Neural cell (in vitro differentiated cells): ENCODE measurements around the gene FNBP1. TPM values are rescaled to one million over a fixed set of nuclear protein-coding genes. Genes with fewer than 3 reads are reported as not detected.

ENCODE experiments used
- H2AFZ ChIP-seq: fragments of 200-600, 300-800 bp; sonication (generic), shearing (Covaris generic); 2 replicates; pipeline ENCODE4 v1.6.0; 2014; ENCODE audit warnings: low read depth, mild to moderate bottlenecking, antibody characterized with exemption, low read length, moderate library complexity
- H3F3A ChIP-seq: fragments of 200-600 bp; shearing (Covaris generic); 2 replicates; pipeline ENCODE4 v1.6.1; 2016; ENCODE audit warnings: mild to moderate bottlenecking, moderate library complexity, mixed read lengths, antibody characterized with exemption, low read length; ENCODE audit not compliant: insufficient read depth, poor library complexity, severe bottlenecking
- H3K27ac ChIP-seq: fragments of 200-600, 300-800 bp; sonication (generic), shearing (Covaris generic); 2 replicates; pipeline ENCODE4 v1.5.1; 2014; ENCODE audit warnings: mild to moderate bottlenecking, low read length, moderate library complexity
- H3K27me3 ChIP-seq: fragments of 300-800, 200-600 bp; sonication (generic), shearing (Covaris generic); 2 replicates; pipeline ENCODE4 v1.6.0; 2014; ENCODE audit warnings: mild to moderate bottlenecking, low read depth, low read length, moderate library complexity; ENCODE audit not compliant: insufficient read depth
- H3K36me3 ChIP-seq: fragments of 300-800, 200-600 bp; sonication (generic), shearing (Covaris generic); 2 replicates; pipeline ENCODE4 v1.5.1; 2014; ENCODE audit warnings: mild to moderate bottlenecking, antibody characterized with exemption, low read length, moderate library complexity; ENCODE audit not compliant: insufficient read depth
- H3K4me2 ChIP-seq: fragments of 300-800, 200-600 bp; sonication (generic), shearing (Covaris generic); 2 replicates; pipeline ENCODE4 v1.6.0; 2014; ENCODE audit warnings: mild to moderate bottlenecking, low read length
- H3K4me3 ChIP-seq: fragments of 300-800, 200-600 bp; sonication (generic), shearing (Covaris generic); 2 replicates; pipeline ENCODE4 v1.5.1; 2014; ENCODE audit warnings: mild to moderate bottlenecking, low read length, moderate library complexity
- H3K79me2 ChIP-seq: fragments of 200-600 bp; shearing (Covaris generic); replicated peaks from 2 replicates; pipeline ENCODE4 v1.6.0; 2014; ENCODE audit warnings: mild to moderate bottlenecking, low read length, moderate library complexity; ENCODE audit not compliant: insufficient read depth
- H3K9ac ChIP-seq: fragments of 300-800, 200-600 bp; sonication (generic), shearing (Covaris generic); 2 replicates; pipeline ENCODE4 v1.6.1; 2016; ENCODE audit warnings: mild to moderate bottlenecking, low read length, mixed read lengths
- H3K9me2 ChIP-seq: fragments of 200-600 bp; shearing (Covaris generic); 2 replicates; pipeline ENCODE4 v1.6.1; 2016; ENCODE audit warnings: mild to moderate bottlenecking, low read length, mixed read lengths; ENCODE audit not compliant: insufficient read depth
- H3K9me3 ChIP-seq: fragments of 200-600, 300-800 bp; sonication (generic), shearing (Covaris generic); 2 replicates; pipeline ENCODE4 v1.6.1; 2016; ENCODE audit warnings: mild to moderate bottlenecking, mixed run types, low read length, moderate library complexity, mixed read lengths
- H4K20me1 ChIP-seq: fragments of 200-600 bp; shearing (Covaris generic); 2 replicates; pipeline ENCODE4 v1.6.1; 2016; ENCODE audit warnings: mild to moderate bottlenecking, mixed run types; ENCODE audit not compliant: insufficient read depth
- EP300 ChIP-seq: fragments of 450-650 bp; conservative IDR thresholded peaks from 2 replicates; pipeline ENCODE4 v1.6.1; 2014; ENCODE audit warnings: antibody characterized with exemption, mild to moderate bottlenecking, moderate library complexity; ENCODE audit not compliant: poor library complexity, severe bottlenecking
- EZH2 ChIP-seq: fragments of 200-600, 300-800 bp; shearing (Covaris generic), sonication (generic); IDR thresholded peaks from 2 replicates; pipeline ENCODE4 v1.6.1; 2014; ENCODE audit warnings: antibody characterized with exemption, low read length, borderline replicate concordance, mild to moderate bottlenecking; ENCODE audit not compliant: insufficient read depth, poor library complexity, severe bottlenecking
- MXI1 ChIP-seq: fragments of 450-650 bp; conservative IDR thresholded peaks from 2 replicates; pipeline ENCODE4 v1.6.1; 2014; ENCODE audit warnings: antibody characterized with exemption, mild to moderate bottlenecking; ENCODE audit not compliant: poor library complexity, severe bottlenecking
- POLR2AphosphoS5 ChIP-seq: IDR thresholded peaks from 2 replicates; pipeline ENCODE4 v1.6.1; 2012
- RAD21 ChIP-seq: fragments of 450-650 bp; conservative IDR thresholded peaks from 2 replicates; pipeline ENCODE4 v1.6.1; 2014; ENCODE audit warnings: antibody characterized with exemption, mild to moderate bottlenecking, moderate library complexity
- SMC3 ChIP-seq: fragments of 450-650 bp; conservative IDR thresholded peaks from 2 replicates; pipeline ENCODE4 v1.6.1; 2014; ENCODE audit warnings: antibody characterized with exemption, mild to moderate bottlenecking, moderate library complexity; ENCODE audit not compliant: poor library complexity
- TAF1 ChIP-seq: IDR thresholded peaks from 2 replicates; pipeline ENCODE4 v1.6.1; 2012; ENCODE audit warnings: low read depth
- polyA plus RNA-seq: library from polyadenylated mRNA; depleted of rRNA; stranded (reverse); fragments of >200 nt; gene quantifications from 2 replicates; pipeline ENCODE4 v1.2.3, GENCODE V29; 2014
- TF ChIP-seq, protein P1 (sequence below): IDR thresholded peaks from 2 replicates; pipeline ENCODE4 v1.6.1; 2012; ENCODE audit warnings: borderline replicate concordance
- TF ChIP-seq, protein P2 (sequence below): fragments of 450-650 bp; IDR thresholded peaks from 2 replicates; pipeline ENCODE4 v1.5.1; 2014; ENCODE audit warnings: antibody characterized with exemption, mild to moderate bottlenecking, moderate library complexity; ENCODE audit not compliant: poor library complexity, severe bottlenecking

Gene FNBP1
- polyA plus RNA-seq, 1 donor from 2014 or later: 16.6 TPM

DNA sequence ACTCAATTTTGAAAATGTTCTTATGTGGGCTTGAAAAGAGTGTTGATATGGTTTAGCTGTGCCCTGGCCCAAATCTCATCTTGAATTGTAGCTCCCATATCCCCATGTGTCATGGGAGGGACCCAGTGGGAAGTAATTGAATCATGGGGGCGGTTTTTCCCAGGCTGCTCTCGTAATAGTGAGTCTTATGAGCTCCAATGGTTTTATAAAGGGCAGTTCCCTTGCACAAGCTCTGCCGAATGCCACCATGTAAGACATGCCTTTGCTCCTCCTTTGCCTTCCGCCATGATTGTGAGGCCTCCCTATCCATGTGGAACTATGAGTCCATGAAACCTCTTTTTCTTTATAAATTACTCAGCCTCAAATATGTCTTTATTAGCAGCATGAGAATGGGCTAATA lies 136.7 kb downstream of the FNBP1 start:
- no peak overlapping the region for H3K27ac ChIP-seq

DNA sequence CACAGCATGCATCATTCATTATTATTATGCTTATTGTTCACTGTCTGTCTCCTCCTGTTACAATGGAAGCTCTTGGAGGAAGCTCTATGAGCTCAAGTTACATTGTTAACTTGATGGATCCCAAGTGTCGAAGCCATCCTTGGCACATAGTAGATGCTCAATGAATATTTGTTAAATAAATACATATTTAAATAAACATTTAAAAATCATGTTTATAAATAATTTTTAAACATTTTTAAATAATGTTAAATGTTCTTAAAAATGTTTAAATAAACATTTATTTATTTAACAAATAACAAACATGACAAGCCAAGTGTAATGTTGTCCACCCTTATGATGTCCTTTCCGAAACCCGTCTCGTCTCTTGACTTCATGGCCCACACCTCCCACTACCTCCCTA lies 138.3 kb downstream of the FNBP1 start:
- Histone ChIP-seq H3K9me2 (no peaks in the 10 kb centered on the region), H3K9me3 (no peaks in the 10 kb centered on the region), H4K20me1 (no peaks in the 10 kb centered on the region), H3K4me3 (no peak overlapping the region), H3F3A (no peaks in the 10 kb centered on the region), H2AFZ (no peak overlapping the region), H3K36me3 (no peaks in the 10 kb centered on the region), H3K79me2 (no peaks in the 10 kb centered on the region), H3K4me2 (no peak overlapping the region), H3K27me3 (no peaks in the 10 kb centered on the region), H3K27ac (no peak overlapping the region), H3K9ac (no peak overlapping the region)
- TF ChIP-seq POLR2AphosphoS5: no peak
- TF ChIP-seq SMC3: no peak
- no peak for TF ChIP-seq EP300
- no peak for TF ChIP-seq RAD21
- TF ChIP-seq, protein P1, sequence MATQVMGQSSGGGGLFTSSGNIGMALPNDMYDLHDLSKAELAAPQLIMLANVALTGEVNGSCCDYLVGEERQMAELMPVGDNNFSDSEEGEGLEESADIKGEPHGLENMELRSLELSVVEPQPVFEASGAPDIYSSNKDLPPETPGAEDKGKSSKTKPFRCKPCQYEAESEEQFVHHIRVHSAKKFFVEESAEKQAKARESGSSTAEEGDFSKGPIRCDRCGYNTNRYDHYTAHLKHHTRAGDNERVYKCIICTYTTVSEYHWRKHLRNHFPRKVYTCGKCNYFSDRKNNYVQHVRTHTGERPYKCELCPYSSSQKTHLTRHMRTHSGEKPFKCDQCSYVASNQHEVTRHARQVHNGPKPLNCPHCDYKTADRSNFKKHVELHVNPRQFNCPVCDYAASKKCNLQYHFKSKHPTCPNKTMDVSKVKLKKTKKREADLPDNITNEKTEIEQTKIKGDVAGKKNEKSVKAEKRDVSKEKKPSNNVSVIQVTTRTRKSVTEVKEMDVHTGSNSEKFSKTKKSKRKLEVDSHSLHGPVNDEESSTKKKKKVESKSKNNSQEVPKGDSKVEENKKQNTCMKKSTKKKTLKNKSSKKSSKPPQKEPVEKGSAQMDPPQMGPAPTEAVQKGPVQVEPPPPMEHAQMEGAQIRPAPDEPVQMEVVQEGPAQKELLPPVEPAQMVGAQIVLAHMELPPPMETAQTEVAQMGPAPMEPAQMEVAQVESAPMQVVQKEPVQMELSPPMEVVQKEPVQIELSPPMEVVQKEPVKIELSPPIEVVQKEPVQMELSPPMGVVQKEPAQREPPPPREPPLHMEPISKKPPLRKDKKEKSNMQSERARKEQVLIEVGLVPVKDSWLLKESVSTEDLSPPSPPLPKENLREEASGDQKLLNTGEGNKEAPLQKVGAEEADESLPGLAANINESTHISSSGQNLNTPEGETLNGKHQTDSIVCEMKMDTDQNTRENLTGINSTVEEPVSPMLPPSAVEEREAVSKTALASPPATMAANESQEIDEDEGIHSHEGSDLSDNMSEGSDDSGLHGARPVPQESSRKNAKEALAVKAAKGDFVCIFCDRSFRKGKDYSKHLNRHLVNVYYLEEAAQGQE: no peak

More for the DNA sequence above, 136.7 kb downstream of the FNBP1 start:
- Histone ChIP-seq H3K9me3 (no peaks in the 10 kb centered on the region), H3K9ac (no peak overlapping the region), H3K4me3 (no peak overlapping the region), H4K20me1 (no peaks in the 10 kb centered on the region), H3F3A (no peaks in the 10 kb centered on the region), H3K36me3 (no peaks in the 10 kb centered on the region), H3K4me2 (no peak overlapping the region), H3K79me2 (no peaks in the 10 kb centered on the region), H3K27me3 (no peaks in the 10 kb centered on the region), H2AFZ (no peak overlapping the region), H3K9me2 (no peaks in the 10 kb centered on the region)
- TF ChIP-seq MXI1 (no peak), EP300 (no peak), SMC3 (no peak), RAD21 (no peak), POLR2AphosphoS5 (no peak), EZH2 (no peak), TAF1 (no peak)
- TF ChIP-seq, protein P1: no peak
- TF ChIP-seq, protein P2, sequence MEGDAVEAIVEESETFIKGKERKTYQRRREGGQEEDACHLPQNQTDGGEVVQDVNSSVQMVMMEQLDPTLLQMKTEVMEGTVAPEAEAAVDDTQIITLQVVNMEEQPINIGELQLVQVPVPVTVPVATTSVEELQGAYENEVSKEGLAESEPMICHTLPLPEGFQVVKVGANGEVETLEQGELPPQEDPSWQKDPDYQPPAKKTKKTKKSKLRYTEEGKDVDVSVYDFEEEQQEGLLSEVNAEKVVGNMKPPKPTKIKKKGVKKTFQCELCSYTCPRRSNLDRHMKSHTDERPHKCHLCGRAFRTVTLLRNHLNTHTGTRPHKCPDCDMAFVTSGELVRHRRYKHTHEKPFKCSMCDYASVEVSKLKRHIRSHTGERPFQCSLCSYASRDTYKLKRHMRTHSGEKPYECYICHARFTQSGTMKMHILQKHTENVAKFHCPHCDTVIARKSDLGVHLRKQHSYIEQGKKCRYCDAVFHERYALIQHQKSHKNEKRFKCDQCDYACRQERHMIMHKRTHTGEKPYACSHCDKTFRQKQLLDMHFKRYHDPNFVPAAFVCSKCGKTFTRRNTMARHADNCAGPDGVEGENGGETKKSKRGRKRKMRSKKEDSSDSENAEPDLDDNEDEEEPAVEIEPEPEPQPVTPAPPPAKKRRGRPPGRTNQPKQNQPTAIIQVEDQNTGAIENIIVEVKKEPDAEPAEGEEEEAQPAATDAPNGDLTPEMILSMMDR: no peak
